Stimulated activated CD4-positive, alpha-beta T cell treated with anti-CD3 and anti-CD28 coated beads, Interleukin-15, amount 100 ng/mL, for 48 hours (primary cell): Measurements from ENCODE around the gene CST3.
A peak's percentile ranks its signal among the peaks of the same experiment; 100 is the strongest.
"Not testable (repeated sequence)": the region's sequence is repeated elsewhere in the genome, so short reads cannot be mapped to it uniquely, and the experiment has no call there.

Source experiments
- DNase-seq, 2 donors: peaks; one replicate each; pipeline ENCODE4 v3.0.0-alpha.2; 2020; ENCODE audit warnings: low read depth in 2 of 2

CST3 gene, protein sequence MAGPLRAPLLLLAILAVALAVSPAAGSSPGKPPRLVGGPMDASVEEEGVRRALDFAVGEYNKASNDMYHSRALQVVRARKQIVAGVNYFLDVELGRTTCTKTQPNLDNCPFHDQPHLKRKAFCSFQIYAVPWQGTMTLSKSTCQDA

DNA sequence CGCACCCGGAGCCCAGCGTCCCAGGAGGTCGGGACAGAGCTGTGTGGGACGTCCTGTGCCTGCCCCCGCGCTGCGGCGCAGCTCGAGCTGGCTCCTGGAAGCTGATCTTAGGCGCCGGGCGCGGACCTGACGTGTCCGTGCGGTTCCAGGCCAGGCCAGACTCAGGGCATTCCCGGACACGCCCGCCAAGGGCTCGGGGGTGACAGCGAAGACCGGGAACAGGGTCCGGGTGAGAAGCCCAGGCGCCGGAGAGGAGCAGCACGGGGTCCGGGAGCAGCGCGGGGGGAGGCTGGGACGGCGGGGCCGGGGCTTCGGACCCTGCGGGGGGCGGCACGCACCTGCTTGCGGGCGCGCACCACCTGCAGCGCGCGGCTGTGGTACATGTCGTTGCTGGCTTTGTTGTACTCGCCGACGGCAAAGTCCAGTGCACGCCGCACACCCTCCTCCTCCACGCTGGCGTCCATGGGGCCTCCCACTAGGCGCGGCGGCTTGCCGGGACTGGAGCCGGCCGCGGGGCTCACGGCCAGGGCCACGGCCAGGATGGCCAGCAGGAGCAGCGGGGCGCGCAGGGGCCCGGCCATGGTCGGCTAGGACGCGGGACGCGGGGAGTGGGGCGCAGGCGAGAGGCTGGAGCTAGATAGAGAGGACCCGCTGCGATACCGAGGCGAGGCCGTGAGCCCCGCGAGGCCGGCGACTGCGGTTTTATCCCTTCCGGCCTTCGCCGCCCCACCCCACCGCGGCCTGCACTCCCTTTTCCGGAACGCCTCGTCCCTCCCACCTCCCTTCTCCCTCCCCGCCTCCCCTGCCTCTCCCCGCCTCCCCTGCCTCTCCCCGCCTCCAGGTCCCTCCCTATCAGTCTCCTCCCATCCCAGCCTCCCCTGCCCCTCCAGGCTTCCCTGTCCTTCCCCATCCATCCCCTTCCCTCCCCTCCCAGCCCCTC, at the start of gene CST3:
Gene CST3 (minus strand): TSS at position 674 of the 940 bp plus-strand sequence. CDS start 93 bp downstream, at position 581.
- DNase-seq = no peak

DNA sequence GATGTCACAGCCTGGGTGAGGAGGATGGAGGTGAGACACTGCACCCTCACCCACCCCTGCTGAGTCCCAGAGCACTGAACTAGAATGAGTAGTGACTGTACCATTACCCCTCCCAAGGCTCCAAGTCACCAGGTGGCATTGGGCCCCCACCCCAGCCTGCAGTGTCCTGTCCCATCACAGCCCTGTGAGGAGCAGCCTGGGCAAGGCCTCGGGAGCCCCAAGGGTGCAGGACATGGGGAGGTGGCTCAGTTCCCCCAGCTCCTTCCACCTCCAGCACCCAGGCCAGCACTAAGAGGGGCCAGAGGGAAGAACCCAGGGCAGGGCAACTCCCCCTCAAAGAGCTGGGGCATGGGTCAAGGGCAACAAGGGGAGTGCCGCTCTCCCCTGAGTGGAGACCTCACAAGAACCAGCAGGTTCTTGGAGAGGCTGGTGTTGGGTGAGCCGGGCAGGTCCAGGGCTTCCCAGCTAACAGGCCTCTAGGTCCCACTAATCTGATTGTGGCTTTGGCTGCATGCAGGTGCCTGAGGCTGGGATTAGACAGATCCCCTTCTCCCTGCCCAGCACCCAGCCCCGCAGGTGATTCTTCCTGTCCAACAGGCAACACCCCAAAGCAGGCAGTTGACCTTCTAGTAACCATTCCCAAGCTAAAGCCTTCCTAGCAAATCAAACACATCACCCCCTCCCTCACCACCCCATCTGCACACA, 48.4 kb upstream of the CST3 start:
- no peak for DNase-seq

DNA sequence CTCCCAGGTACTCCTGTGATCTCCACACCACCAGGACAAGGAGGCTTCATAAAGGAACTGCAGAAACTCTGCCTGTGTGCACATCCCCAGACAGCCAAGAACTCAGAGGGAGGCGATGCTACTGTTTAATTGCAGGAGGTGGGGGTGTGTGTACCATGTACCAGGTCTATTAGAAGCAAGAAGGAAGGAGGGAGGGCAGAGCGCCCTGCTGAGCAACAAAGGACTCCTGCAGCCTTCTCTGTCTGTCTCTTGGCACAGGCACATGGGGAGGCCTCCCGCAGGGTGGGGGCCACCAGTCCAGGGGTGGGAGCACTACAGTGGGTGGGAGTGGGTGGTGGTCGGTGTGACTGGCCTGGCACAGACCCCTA, 47.8 kb upstream of the CST3 start:
- not testable (repeated sequence) for DNase-seq

DNA sequence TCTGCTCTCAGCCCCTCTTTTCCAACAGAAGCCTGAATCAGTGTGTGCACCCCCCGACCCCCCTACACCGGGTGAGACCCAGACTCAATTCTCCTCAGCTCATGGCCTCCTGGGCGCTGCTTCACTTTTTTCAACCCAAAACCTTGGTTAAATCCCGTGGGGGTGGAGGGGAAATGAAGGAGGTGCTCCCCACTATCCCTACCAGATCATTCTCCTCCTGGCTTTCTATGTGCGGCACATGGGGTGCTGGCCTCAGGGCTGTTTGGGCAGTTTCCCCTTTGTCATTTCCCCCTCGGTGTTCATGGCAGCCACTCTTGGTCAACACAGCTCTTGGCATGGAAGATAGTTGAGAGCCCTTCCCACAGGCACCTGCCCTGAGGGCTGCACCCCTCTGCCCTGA, 46.5 kb upstream of the CST3 start:
- no peak for DNase-seq

DNA sequence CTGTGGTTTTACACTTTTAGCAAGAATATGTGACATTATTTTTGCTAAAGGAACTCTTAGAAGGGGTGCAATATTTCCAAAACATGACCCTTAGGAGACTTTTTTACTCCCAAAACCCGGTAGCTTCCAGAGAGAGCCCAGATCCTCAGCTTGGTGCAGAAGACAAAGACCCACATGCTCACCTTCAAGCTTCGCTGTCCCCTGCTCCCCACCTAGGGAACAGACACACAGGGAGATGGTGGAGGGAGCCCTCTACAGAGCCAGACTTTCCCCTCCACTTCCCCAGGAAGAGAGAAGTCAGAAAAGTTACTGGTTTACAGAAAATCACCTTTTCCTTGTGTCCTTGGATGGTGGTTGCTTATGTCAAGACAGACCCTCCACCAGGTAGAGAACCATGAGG, 46.1 kb upstream of the CST3 start:
- no peak for DNase-seq

DNA sequence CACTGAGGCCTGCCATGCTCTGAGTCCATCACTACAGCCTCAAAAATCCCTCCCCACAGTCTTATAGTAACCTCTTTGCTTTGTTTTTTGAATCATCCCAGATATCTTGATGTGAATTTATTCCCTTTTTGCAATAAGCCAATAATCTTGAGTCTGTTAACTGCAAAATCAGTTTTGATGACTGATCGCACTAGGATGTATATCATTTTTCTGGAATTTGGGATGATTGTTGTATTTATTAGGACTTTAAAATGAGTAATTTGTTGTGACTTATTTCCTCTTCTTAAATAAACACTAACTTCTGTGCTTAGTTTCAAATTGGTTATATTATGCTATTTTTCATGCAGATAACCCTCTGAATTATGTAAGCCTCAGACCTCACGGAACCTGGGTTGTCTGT, 45.5 kb upstream of the CST3 start:
- no peak for DNase-seq

DNA sequence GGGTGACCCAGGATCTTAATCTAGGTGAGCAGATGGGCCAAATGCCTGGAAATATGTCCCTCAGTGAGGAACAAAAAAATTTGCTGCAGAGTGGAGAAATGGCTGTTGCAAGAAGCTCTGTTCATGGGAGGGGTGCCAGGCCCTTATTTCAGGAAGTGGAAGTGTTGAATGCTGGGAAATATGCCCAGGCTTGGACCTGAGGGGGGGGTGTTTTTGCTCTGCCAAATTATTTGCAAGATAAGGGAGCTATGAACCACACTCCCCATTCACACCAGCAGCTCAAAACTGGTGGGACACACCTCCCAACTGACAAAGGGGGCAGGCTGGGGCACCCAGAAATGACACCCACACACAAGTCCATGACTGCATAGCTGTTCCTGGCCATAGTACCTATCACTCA, 42.4 kb upstream of the CST3 start:
- DNase-seq = no peak

DNA sequence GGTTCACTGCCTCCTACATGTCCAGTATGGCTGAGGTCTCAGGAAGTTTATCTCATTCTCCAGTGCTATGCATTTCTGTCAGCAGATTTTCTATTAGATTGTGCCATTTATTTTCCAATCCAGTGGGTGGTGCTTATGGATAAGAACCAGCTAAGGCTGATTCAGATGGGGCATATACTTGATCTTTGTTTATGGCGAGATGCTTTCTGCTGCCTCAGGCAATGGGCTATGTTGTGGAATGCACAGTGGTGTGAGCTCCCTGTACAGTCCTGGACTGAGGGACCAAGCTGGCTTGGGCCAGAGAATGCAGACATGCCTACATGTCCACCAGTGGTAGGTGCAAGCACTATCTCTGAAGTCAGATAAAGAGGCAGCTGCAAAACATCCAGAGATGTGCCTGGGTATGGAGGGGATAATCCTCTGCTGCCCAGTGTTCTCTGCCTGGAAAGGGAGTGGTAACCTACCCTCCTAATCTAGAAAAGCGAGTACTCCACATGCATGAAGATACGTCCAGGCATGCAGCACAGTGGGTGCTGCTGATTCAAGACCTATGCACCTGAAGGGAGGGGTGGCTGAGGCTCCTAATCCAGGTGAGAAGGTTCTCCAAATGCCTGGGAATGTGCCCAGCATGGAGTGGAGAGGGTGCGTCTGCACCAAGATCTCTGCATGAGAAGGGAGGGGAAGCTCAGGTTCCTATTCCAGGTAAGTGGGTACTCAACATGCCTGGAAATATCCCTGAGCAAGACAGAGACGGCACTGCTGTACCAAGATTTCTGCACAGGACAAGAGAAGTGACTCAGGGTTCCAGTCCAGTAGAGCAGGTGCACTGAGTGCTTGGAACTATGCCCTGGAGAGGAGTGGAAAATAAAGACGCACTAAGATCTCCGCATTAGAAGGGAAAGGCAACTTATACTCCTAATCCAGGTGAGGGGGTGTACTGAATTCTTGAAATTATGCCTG, 41.7 kb upstream of the CST3 start:
- DNase-seq = no peak

DNA sequence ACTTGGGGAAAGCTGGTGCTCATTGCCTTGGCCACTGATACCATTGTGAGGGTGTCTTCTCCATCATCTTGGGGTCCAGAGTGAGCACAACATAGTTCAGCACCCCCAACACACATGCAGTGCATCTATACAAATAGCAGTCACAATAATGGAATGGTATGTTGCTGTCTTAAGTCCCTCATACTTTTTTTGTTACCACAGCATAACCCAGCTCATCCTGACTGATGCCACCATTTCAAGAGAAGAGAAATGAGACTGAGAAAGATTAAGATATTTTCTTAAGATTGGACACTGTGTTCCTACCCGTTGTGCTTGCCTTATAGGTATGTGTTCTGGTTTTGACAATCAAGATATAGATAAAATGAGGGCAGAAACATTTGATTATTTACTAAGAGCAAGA, 35.5 kb upstream of the CST3 start:
- DNase-seq = no peak

DNA sequence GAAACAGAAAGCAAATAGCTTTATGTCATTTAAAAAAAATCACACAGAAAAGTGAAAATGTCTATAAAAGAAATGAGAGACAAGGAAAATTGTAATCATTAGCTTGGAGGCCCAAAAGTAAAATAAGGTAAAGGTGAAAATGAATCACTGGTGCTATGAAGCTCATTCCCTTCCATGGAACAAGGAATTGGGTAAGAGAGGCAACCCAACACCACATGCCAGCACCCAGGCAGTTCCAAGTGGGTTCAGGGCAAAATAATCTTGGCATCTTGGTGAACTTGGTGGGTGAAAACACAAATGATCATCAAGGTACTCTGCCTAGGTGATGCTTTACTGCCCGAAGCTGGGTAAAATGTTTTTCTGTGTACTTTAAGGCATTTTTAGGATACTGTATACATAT, 34.4 kb upstream of the CST3 start:
- DNase-seq = no peak

DNA sequence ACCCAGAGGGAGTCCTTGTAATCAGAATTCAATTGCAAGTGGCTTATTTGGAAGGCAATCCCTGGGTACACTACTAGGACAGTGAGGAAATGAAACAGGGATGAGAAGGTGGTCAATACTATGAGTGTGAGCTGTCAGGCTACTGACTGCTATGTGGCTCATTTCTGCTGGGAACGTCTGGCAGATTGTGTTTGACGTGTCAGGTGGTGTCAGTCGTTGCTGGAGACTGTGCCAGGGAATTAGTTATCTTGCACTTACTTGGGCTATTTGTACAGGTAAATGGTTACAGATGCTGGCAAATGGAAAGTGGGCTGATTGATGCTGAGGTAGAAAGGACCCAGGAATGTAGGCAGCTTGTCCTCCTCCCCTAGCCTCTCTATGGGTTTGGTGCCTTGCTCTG, 33.7 kb upstream of the CST3 start:
- DNase-seq = no peak

DNA sequence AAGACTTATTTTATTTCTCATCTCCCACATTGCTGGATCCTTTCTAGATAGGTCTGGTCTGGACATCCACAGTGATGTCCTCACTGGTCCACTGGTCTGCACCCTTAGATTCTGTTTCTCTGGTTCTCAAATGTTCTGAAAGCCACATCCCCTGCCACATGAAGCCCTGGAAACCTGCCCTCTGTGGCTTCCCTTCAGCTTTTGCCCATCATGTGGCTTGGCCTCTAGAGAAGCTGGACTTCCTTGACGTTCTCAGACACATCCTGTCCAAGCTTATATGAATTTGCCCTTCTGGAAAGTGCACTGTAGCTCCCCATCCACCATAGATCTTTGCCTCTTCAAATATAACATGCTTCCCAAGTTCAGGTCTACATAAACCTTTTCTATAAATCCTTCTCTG, 32.6 kb upstream of the CST3 start:
- no peak for DNase-seq

DNA sequence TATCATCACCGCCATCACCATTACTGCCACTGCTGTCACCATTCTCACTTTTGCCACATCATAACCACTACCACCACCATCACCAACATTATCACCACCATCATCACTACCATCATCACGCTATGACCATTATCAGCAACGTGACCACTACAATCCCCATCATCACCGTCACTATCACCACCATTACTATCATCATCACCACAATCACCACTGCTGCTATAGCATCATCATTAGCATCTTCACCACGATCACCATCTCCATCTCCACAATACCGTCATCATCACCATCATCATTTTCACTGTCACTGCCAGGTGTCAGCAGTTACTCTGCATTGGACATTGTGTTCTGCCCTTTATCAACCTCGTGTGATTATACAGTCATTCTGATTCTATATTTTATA, 32.1 kb upstream of the CST3 start:
- DNase-seq = no peak

DNA sequence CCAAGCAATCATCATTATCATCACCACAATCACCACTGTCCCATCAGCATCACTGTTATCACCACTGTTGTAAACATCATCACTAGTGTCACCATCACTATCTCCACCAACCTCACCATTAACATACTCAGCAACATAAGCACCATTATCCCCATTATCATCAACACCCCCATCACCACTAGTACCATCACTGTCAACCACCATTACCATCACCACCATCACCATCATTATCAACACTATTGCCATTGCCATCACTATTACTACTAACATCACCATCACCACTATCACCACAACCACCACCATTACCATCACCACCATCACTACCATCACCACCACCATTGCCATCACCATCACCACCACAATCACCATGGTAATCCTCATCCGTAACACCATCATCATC, 31.6 kb upstream of the CST3 start:
- DNase-seq = no peak

DNA sequence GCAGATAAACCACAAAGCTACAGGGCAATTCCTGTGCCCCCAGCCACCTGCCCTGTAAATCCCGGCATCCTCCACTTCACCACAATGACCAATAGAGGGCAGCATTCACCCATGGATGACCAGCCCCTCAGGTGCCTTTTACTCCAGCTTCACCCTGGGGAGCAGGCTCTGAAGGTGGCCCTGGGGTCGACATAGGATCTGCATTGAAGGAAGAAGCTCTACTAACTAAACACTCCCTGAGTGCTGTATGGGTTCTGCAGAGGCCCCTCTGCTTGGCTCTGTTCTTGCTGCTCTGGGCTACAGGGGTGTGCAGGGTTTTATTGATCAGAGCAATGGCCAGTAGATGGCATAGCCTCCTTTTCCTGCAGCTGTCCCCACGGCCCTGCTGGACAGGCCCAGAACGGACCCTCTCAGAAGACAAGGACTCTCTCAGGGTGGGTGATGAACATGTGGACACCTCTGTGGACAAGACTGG, 30.8 kb upstream of the CST3 start:
- peak; percentile 12 to 13 for DNase-seq

DNA sequence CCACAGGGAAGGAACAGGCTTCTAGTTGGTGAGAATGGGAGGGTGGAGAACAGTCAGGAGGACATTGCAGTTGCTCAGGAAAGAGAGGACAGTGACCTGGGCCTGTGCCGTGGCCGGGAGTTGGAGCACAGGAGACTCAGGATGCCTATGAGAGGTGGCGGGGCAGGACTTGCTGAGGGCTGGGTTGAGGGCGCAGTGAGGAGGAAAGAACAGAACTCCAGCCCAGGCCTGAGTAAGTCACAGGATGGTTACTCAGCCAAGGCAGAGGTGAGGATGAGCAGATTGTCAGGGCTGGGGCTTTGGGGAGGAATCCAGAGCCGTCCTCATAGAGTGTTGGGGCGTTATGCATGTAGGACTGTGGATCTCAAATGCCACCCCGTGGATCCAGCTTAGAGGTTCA, 29.9 kb upstream of the CST3 start:
- no peak for DNase-seq

DNA sequence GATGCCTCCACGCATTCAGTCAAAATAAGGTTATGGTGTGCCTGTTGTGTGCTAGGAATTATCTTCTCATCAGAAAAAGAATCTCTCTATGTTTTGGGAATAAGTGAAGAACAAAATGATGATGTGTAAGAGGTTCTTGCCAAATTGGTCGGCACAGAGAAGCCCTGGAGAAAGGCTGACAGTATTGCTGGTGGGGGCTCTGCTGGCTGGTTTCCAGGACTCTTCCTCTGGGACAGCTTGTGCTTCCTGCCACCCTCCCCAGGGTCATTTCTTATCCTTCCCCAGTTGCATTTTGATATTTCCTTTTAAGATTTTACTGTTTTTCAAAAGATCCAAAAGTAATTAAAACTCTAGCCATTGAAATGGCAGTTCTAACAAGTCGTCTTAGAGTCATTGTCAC, 28.9 kb upstream of the CST3 start:
- DNase-seq = no peak

DNA sequence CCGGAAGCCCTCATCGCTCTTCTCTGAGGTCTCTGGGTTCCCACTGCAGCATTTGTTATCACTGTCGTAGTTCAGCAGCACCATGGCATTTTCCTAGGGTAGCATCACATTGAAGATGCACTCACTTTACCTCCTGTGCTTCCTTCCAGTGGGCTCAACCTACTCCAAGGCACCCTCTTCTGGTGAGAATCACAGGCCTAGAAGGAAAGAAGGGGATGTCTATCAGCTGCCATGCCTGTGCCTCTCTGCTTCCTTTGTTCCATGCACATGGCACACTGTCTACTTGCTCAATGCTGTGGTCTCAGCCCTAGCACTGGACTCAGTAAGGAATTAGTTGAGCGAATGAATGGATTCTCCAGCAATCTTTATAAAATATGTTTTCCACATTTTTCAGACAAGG, 28.4 kb upstream of the CST3 start:
- no peak for DNase-seq

DNA sequence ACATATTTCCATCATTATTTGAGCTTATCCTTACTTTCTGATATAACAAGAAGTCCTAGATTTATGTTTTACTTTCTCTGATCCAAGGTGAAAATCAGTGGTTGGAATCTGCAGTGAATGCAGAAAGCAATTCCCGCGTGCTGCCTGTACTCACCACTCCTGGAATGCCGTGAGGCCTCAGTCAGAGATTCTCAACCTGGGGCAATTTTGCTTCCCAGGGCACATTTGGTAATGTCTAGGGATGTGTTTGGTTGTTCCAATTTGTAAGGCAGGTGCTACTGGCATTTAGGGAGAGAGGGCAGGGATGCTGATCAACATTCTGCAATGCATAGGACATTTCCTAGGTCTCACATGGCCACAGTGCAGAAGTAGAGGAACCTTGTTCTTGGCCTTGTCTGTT, 27.2 kb upstream of the CST3 start:
- DNase-seq = no peak

DNA sequence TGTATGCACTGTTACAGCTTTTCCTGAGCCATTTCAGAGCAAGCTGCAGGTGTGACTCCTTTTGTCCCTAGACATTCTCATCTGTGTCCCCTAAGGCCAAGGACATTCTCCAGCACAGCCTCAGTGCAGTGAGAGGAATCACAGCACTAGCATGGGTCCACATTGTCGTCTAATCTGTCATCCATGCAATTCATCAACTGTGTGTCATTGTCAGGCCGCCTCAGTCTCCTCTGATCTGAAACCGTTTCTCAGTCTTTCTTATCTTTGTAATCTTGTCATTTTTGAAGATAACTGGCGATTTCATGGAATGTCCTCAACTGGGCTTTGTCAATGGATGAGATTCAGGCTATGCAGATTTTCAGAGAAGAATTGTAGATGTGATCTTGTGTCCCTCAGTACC, 26.3 kb upstream of the CST3 start:
- DNase-seq = not testable (repeated sequence)

DNA sequence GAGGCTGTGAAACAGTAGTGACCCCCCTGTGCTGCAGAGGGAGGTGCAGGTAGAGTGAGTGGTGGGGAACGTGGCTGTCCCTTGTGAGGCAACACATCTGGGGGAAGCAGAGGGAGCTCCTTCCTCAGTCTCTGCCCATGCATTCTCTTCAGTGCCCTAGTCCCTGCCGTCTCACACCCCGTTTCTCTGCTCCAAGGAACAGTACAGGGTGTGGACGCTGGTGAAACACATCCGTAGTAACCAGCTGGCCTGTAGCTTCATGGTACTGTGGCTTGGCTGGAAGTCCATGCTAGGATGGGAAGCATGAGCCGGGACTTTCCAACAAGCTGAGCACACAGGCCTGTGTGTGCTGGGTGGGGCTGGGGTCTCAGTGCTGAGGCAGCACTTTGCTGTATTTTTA, 25.4 kb upstream of the CST3 start:
- no peak for DNase-seq
